Body of pancreas (tissue), 4 donors: ENCODE data around the gene KIF21A.

Source experiments
- CTCF ChIP-seq, 7 experiments: fragments of 450-650 bp in 4 of 7; fragments of 200-600 bp in 3 of 7; sonication (generic) in 3 of 7; IDR thresholded peaks; one replicate each; pipeline ENCODE4 v1.5.1; 2016 to 2019; ENCODE audit warnings: antibody characterized with exemption in 7 of 7
- POLR2A ChIP-seq, 3 donors: fragments of 450-650 bp; IDR thresholded peaks; one replicate each; pipeline ENCODE4 v1.6.1; 2016; ENCODE audit warnings: antibody characterized with exemption in 3 of 3, mild to moderate bottlenecking in 2 of 3

GRCh38 chr12:39429809-39430208, 13.1 kb downstream of the KIF21A start:
- TF ChIP-seq CTCF (IDR thresholded peaks at IDR 0.05) (no peak), POLR2A (IDR thresholded peaks at IDR 0.05) (no peak)
